HCT116 (cell line): Measurements from ENCODE around the gene PDE4D. TPM values are rescaled to one million over a fixed set of nuclear protein-coding genes. Genes with fewer than 3 reads are reported as not detected.

ENCODE experiments used
- ATAC-seq: fragments of 200-7000 bp; cut with Tn5 transposase; 2 replicates; pipeline ENCODE4 v1.9.1; 2020; ENCODE audit warnings: mild to moderate bottlenecking, moderate library complexity
- BruUV-seq: library from RNA; stranded (reverse); fragments of 400-500 nt; replicated peaks from 2 replicates; lab custom pipeline; 2021; lab: Mats Ljungman, UMichigan
- CTCF ChIA-PET: fragments of 300-600 bp; sonication (Branson Sonifier 250); formaldehyde crosslinking; loops from one replicate; lab custom pipeline; 2021; ENCODE audit warnings: antibody characterized with exemption; lab: Charles Lee
- POLR2A ChIA-PET: fragments of 300-600, 350-600 bp; sonication (Branson Sonifier 250); formaldehyde crosslinking; loops from one replicate; lab custom pipeline; 2021; ENCODE audit warnings: antibody characterized with exemption; lab: Charles Lee
- RAD21 ChIA-PET, 2 experiments: fragments of 300-600 bp; sonication (Branson Sonifier 250); formaldehyde crosslinking; loops; one replicate each; lab custom pipeline; 2023; ENCODE audit warnings: low total read pairs in 2 of 2; ENCODE audit not compliant: uncharacterized antibody in 2 of 2, unreplicated experiment in 2 of 2, low non-redundant PET in 1 of 2; lab: Charles Lee
- DNase-seq: peaks from one replicate; pipeline ENCODE4 v3.0.0-alpha.2; 2010; ENCODE audit warnings: low read depth, low spot score
- H2AFZ ChIP-seq: fragments of 200-600 bp; shearing (Covaris generic), sonication (generic); 2 replicates; pipeline ENCODE4 v1.6.1; 2017; ENCODE audit warnings: low read depth, mixed run types, mixed read lengths, antibody characterized with exemption, low read length; ENCODE audit not compliant: poor library complexity, severe bottlenecking
- H3K27ac ChIP-seq: 2 replicates; pipeline ENCODE4 v1.5.1; 2012; ENCODE audit warnings: low read depth, low read length
- H3K27me3 ChIP-seq: fragments of 200-600 bp; sonication (generic); 2 replicates; pipeline ENCODE4 v1.6.1; 2016; ENCODE audit warnings: mixed run types, low read length, mixed read lengths; ENCODE audit not compliant: insufficient read depth
- H3K36me3 ChIP-seq, 2 experiments: fragments of 200-500 bp in 1 of 2; fragments of 200-600 bp in 1 of 2; sonication (Bioruptor generic) in 1 of 2; sonication (generic) in 1 of 2; 2 replicates each; pipeline versions ENCODE4 v1.5.1 to v1.6.1; 2014 to 2016; ENCODE audit warnings: low read length in 2 of 2, inconsistent platforms in 1 of 2, mixed read lengths in 1 of 2, mixed run types in 1 of 2; ENCODE audit not compliant: insufficient read depth in 2 of 2, control insufficient read depth in 1 of 2
- H3K4me1 ChIP-seq, 2 experiments: fragments of 200-600 bp in 1 of 2; sonication (generic) in 1 of 2; 2 replicates each; pipeline versions ENCODE4 v1.5.1 to v1.6.1; 2012 to 2017; ENCODE audit warnings: low read length in 2 of 2, inconsistent platforms in 1 of 2, mild to moderate bottlenecking in 1 of 2, mixed read lengths in 1 of 2, mixed run types in 1 of 2, moderate library complexity in 1 of 2; ENCODE audit not compliant: insufficient read depth in 2 of 2, control insufficient read depth in 1 of 2
- H3K4me2 ChIP-seq: fragments of 200-600 bp; sonication (generic); 2 replicates; pipeline ENCODE4 v1.6.1; 2017; ENCODE audit warnings: mixed run types, low read length, mixed read lengths
- H3K4me3 ChIP-seq, 2 experiments: fragments of 200-600 bp in 1 of 2; sonication (generic) in 1 of 2; replicated peaks in 1 of 2; 2 replicates each; pipeline ENCODE4 v1.5.1; 2011 to 2016; ENCODE audit warnings: low read length in 2 of 2, control low read depth in 1 of 2, low read depth in 1 of 2, mild to moderate bottlenecking in 1 of 2, mixed read lengths in 1 of 2, mixed run types in 1 of 2
- H3K79me2 ChIP-seq: fragments of 200-600 bp; sonication (generic); 2 replicates; pipeline ENCODE4 v1.6.1; 2017; ENCODE audit warnings: mild to moderate bottlenecking, mixed run types, low read length, moderate library complexity, mixed read lengths; ENCODE audit not compliant: insufficient read depth
- H3K9ac ChIP-seq: fragments of 200-600 bp; sonication (generic); 2 replicates; pipeline ENCODE4 v1.6.1; 2016; ENCODE audit warnings: low read length, mixed read lengths
- H3K9me2 ChIP-seq: fragments of 200-600 bp; sonication (generic), shearing (Covaris generic); 2 replicates; pipeline ENCODE4 v1.6.1; 2017; ENCODE audit warnings: mixed run types, mild to moderate bottlenecking, moderate library complexity; ENCODE audit not compliant: insufficient read depth
- H3K9me3 ChIP-seq, 2 experiments: fragments of 200-500 bp in 1 of 2; fragments of 200-600 bp in 1 of 2; sonication (Bioruptor generic) in 1 of 2; sonication (generic) in 1 of 2; 2 replicates each; pipeline ENCODE4 v1.6.1; 2014 to 2017; ENCODE audit warnings: low read length in 2 of 2, mixed read lengths in 2 of 2, inconsistent platforms in 1 of 2, low read depth in 1 of 2, mild to moderate bottlenecking in 1 of 2, mixed run types in 1 of 2, moderate library complexity in 1 of 2; ENCODE audit not compliant: control insufficient read depth in 1 of 2, insufficient read depth in 1 of 2
- H4K20me1 ChIP-seq: fragments of 200-600 bp; sonication (generic), shearing (Covaris generic); 2 replicates; pipeline ENCODE4 v1.6.1; 2017; ENCODE audit warnings: mixed run types, mild to moderate bottlenecking, moderate library complexity; ENCODE audit not compliant: insufficient read depth
- ELF1 ChIP-seq: IDR thresholded peaks from 2 replicates; pipeline ENCODE4 v1.6.1; 2012; ENCODE audit warnings: low read depth, borderline replicate concordance
- JUND ChIP-seq: IDR thresholded peaks from 2 replicates; pipeline ENCODE4 v1.6.1; 2012
- POLR2AphosphoS5 ChIP-seq: IDR thresholded peaks from 2 replicates; pipeline ENCODE4 v1.6.1; 2011; ENCODE audit warnings: mild to moderate bottlenecking, low read depth, low read length, moderate library complexity
- RAD21 ChIP-seq: IDR thresholded peaks from 2 replicates; pipeline ENCODE4 v1.6.1; 2012; ENCODE audit warnings: low read depth, mild to moderate bottlenecking
- REST ChIP-seq: IDR thresholded peaks from 2 replicates; pipeline ENCODE4 v1.6.1; 2012; ENCODE audit warnings: low read depth
- SP1 ChIP-seq: IDR thresholded peaks from 2 replicates; pipeline ENCODE4 v1.6.1; 2012; ENCODE audit warnings: low read depth
- TCF7L2 ChIP-seq: IDR thresholded peaks from 2 replicates; pipeline ENCODE4 v1.7.0; 2011; ENCODE audit warnings: borderline replicate concordance, inconsistent platforms; ENCODE audit not compliant: insufficient read depth, insufficient read length; ENCODE audit errors: extremely low read depth
- YY1 ChIP-seq: IDR thresholded peaks from 2 replicates; pipeline ENCODE4 v1.6.1; 2011; ENCODE audit warnings: low read length, low read depth, moderate library complexity, mild to moderate bottlenecking; ENCODE audit not compliant: insufficient replicate concordance; ENCODE audit errors: extremely low read depth
- ZBTB33 ChIP-seq: IDR thresholded peaks from 2 replicates; pipeline ENCODE4 v1.6.1; 2011; ENCODE audit warnings: mild to moderate bottlenecking, low read length, moderate library complexity; ENCODE audit not compliant: insufficient replicate concordance; ENCODE audit errors: extremely low read depth
- intact Hi-C: fragments of 100-400 bp; cut with micrococcal nuclease; formaldehyde crosslinking; loops from 2 replicates; pipeline ENCODE4 v1.10.0; 2022
- total RNA-seq: library from RNA; stranded (reverse); gene quantifications from one replicate; pipeline ENCODE4 v1.2.1, GENCODE V29; 2021; ENCODE audit not compliant: unreplicated experiment

PDE4D gene
- total RNA-seq, 1 experiment from 2014 or later = 1.1 TPM

- Histone ChIP-seq H4K20me1 (no peaks in the 10 kb centered on the region), H3K79me2 (no peaks in the 10 kb centered on the region), H3K36me3 (no peaks in the 10 kb centered on the region), H3K27me3 (peaks cover 20% of the 10 kb centered on the region), H2AFZ (no peak overlapping the region), H3K9ac (no peak overlapping the region), H3K4me3 (no peak overlapping the region), H3K4me2 (no peak overlapping the region), H3K9me3 (no peaks in the 10 kb centered on the region), H3K9me2 (no peaks in the 10 kb centered on the region), H3K4me1 (no peaks in the 10 kb centered on the region), H3K27ac (no peak overlapping the region)
- POLR2A ChIA-PET = no interaction called here
- TF ChIP-seq TCF7L2 (no peak), SP1 (no peak), REST (no peak), ELF1 (no peak), JUND (no peak), YY1 (no peak)
- BruUV-seq = no TSS peak
- no peak for DNase-seq
- no peak for ATAC-seq
- CTCF ChIA-PET = no interaction called here
- intact Hi-C loops = no loop called here
- RAD21 ChIA-PET = no interaction called here
Measured at GRCh38 chr5:58980890-58981289, 912.6 kb downstream of the PDE4D start.

- RAD21 ChIA-PET = no interaction called here
- no peak for ATAC-seq
- intact Hi-C loops = no loop called here
- no peak overlapping the region for H3K27ac ChIP-seq
- H3K79me2 ChIP-seq = no peaks in the 10 kb centered on the region
- H4K20me1 ChIP-seq = no peaks in the 10 kb centered on the region
- no peak overlapping the region for H3K9ac ChIP-seq
- H3K4me2 ChIP-seq = no peak overlapping the region
- H3K9me2 ChIP-seq = no peaks in the 10 kb centered on the region
- CTCF ChIA-PET = no interaction called here
- H3K36me3 ChIP-seq = no peaks in the 10 kb centered on the region
- TF ChIP-seq POLR2AphosphoS5 (no peak), TCF7L2 (no peak), ZBTB33 (no peak), RAD21 (no peak)
- peaks cover 26% of the 10 kb centered on the region for H3K27me3 ChIP-seq
- POLR2A ChIA-PET = no interaction called here
- no peak for DNase-seq
- BruUV-seq = no TSS peak
- no peaks in the 10 kb centered on the region for H3K9me3 ChIP-seq
- no peaks in the 10 kb centered on the region for H3K4me1 ChIP-seq
- no peak overlapping the region for H2AFZ ChIP-seq
- no peak overlapping the region for H3K4me3 ChIP-seq
Measured at GRCh38 chr5:58979090-58979489, 914.4 kb downstream of the PDE4D start.
